BJ (cell line): ENCODE measurements around the gene SHROOM1. TPM values are rescaled to one million over a fixed set of nuclear protein-coding genes. Genes with fewer than 3 reads are reported as not detected.

ENCODE experiments used
- CTCF ChIA-PET: fragments of 350-600 bp; formaldehyde crosslinking; extraction: SDS; loops from one replicate; lab custom pipeline; 2021; ENCODE audit warnings: antibody characterized with exemption, inconsistent platforms; lab: Yijun Ruan, JAX
- POLR2A ChIA-PET: fragments of 300-600 bp; sonication (Branson Sonifier 250); formaldehyde crosslinking; extraction: SDS; loops from one replicate; lab custom pipeline; 2021; ENCODE audit warnings: antibody characterized with exemption; lab: Charles Lee
- DNase-seq: peaks from one replicate; pipeline ENCODE4 v3.0.0-alpha.2; 2011; ENCODE audit warnings: low read depth
- H3K27me3 ChIP-seq: 2 replicates; pipeline ENCODE4 v1.6.0; 2011; ENCODE audit warnings: low read length; ENCODE audit not compliant: control insufficient read depth, insufficient read depth
- H3K36me3 ChIP-seq: 2 replicates; pipeline ENCODE4 v1.5.1; 2011; ENCODE audit warnings: low read length; ENCODE audit not compliant: control insufficient read depth, insufficient read depth
- H3K4me3 ChIP-seq: 2 replicates; pipeline ENCODE4 v1.5.1; 2011; ENCODE audit warnings: low read depth, mild to moderate bottlenecking, control low read depth, low read length
- CTCF ChIP-seq: IDR thresholded peaks from 2 replicates; pipeline ENCODE4 v1.5.1; 2011; ENCODE audit warnings: low read depth, mild to moderate bottlenecking, control low read depth, inconsistent platforms, low read length, moderate library complexity; ENCODE audit not compliant: insufficient read depth
- polyA plus RNA-seq: library from polyadenylated mRNA; depleted of rRNA; stranded (reverse); fragments of >200 nt; gene quantifications from 2 replicates; pipeline ENCODE4 v1.2.3, GENCODE V29; 2011

The SHROOM1 gene
- polyA plus RNA-seq, 1 experiment = 8.5 TPM

- POLR2A ChIA-PET = no interaction called here
- no peaks in the 10 kb centered on the region for H3K27me3 ChIP-seq
- CTCF ChIA-PET = interaction anchor here (1.0 to 9.4 kb wide), 12 partner anchors 11 to 305 kb away, joined by 3 to 111 read pairs (median 5); partner anchors contain the start of genes GDF9 and UQCRQ
- peaks cover 1% of the 10 kb centered on the region for H3K36me3 ChIP-seq
- H3K4me3 ChIP-seq = peak overlapping the region; percentile 58
- no peak for DNase-seq
- no peak for TF ChIP-seq CTCF
These were observed 831 bp upstream of the SHROOM1 start for GRCh38 chr5:132831095-132831860.

GRCh38 chr5:132829742-132830435 lies 558 bp downstream of the SHROOM1 start:
- ChIA-PET POLR2A (no interaction called here), CTCF (interaction anchor here (0.6 to 9.4 kb wide), 21 partner anchors 9 to 461 kb away, joined by 3 to 111 read pairs (median 5); partner anchors contain the start of genes GDF9 and UQCRQ)
- peak overlapping the region; percentile 58 for H3K4me3 ChIP-seq
- no peak for DNase-seq
- H3K36me3 ChIP-seq = peaks cover 3% of the 10 kb centered on the region
- peak; percentile 97 for TF ChIP-seq CTCF
- H3K27me3 ChIP-seq = no peaks in the 10 kb centered on the region

- Histone ChIP-seq H3K4me3 (peak overlapping the region; percentile 58), H3K27me3 (no peaks in the 10 kb centered on the region), H3K36me3 (peaks cover 6% of the 10 kb centered on the region)
- ChIA-PET POLR2A (no interaction called here), CTCF (interaction anchor here (0.6 to 9.4 kb wide), 19 partner anchors 9 to 442 kb away, joined by 3 to 111 read pairs (median 5); partner anchors contain the start of genes GDF9 and UQCRQ)
- no peak for TF ChIP-seq CTCF
- no peak for DNase-seq
These were observed 1.5 kb downstream of the SHROOM1 start for GRCh38 chr5:132828846-132829494.

GRCh38 chr5:132827943-132828673 lies 2.3 kb downstream of the SHROOM1 start:
- H3K36me3 ChIP-seq = peaks cover 9% of the 10 kb centered on the region
- no peak overlapping the region for H3K4me3 ChIP-seq
- H3K27me3 ChIP-seq = no peaks in the 10 kb centered on the region
- ChIA-PET POLR2A (interaction anchor here (0.6 kb wide), 1 partner anchor 48 kb away, joined by 4 read pairs; no protein-coding TSS in a partner anchor), CTCF (interaction anchor here (0.6 to 9.4 kb wide), 12 partner anchors 8 to 441 kb away, joined by 3 to 111 read pairs (median 10); partner anchors contain the start of genes GDF9 and UQCRQ)
- no peak for DNase-seq
- TF ChIP-seq CTCF = no peak
